Large intestine (tissue), 3 donors: ENCODE data around the gene EPO. TPM values are rescaled to one million over a fixed set of nuclear protein-coding genes. Genes with fewer than 3 reads are reported as not detected.
"Not testable (repeated sequence)": the region's sequence is repeated elsewhere in the genome, so short reads cannot be mapped to it uniquely, and the experiment has no call there.

Source experiments
- DNase-seq, 2 donors: peaks; one replicate each; pipeline versions ENCODE4 v3.0.0 to v3.0.0-alpha.2; 2013
- H3K27ac ChIP-seq: one replicate; pipeline ENCODE4 v1.5.1; 2013; ENCODE audit warnings: low read length
- H3K27me3 ChIP-seq: 2 replicates; pipeline ENCODE4 v1.6.1; 2013; ENCODE audit warnings: low read length; ENCODE audit not compliant: control insufficient read depth, insufficient read depth
- H3K36me3 ChIP-seq: 2 replicates; pipeline ENCODE4 v1.6.1; 2013; ENCODE audit warnings: low read length; ENCODE audit not compliant: control insufficient read depth, insufficient read depth
- H3K4me1 ChIP-seq: one replicate; pipeline ENCODE4 v1.6.1; 2013; ENCODE audit warnings: low read length; ENCODE audit not compliant: control insufficient read depth, insufficient read depth
- H3K4me3 ChIP-seq: one replicate; pipeline ENCODE4 v1.5.1; 2013; ENCODE audit warnings: low read length
- H3K9me3 ChIP-seq: one replicate; pipeline ENCODE4 v1.6.1; 2013; ENCODE audit warnings: mild to moderate bottlenecking, low read depth, low read length, moderate library complexity; ENCODE audit not compliant: control insufficient read depth
- WGBS: methylation state at CpG from one replicate; pipeline ENCODE4 v1.1.5; 2013; ENCODE audit warnings: low lambda C conversion rate; ENCODE audit not compliant: insufficient coverage; 5-methylcytosine and 5-hydroxymethylcytosine counted together
- polyA plus RNA-seq: library from polyadenylated mRNA; unstranded; fragments of 120-200 nt; gene quantifications from one replicate; pipeline ENCODE4 v1.2.1, GENCODE V29; 2013

The EPO gene
- polyA plus RNA-seq, 1 donor = 0.19 TPM

DNA sequence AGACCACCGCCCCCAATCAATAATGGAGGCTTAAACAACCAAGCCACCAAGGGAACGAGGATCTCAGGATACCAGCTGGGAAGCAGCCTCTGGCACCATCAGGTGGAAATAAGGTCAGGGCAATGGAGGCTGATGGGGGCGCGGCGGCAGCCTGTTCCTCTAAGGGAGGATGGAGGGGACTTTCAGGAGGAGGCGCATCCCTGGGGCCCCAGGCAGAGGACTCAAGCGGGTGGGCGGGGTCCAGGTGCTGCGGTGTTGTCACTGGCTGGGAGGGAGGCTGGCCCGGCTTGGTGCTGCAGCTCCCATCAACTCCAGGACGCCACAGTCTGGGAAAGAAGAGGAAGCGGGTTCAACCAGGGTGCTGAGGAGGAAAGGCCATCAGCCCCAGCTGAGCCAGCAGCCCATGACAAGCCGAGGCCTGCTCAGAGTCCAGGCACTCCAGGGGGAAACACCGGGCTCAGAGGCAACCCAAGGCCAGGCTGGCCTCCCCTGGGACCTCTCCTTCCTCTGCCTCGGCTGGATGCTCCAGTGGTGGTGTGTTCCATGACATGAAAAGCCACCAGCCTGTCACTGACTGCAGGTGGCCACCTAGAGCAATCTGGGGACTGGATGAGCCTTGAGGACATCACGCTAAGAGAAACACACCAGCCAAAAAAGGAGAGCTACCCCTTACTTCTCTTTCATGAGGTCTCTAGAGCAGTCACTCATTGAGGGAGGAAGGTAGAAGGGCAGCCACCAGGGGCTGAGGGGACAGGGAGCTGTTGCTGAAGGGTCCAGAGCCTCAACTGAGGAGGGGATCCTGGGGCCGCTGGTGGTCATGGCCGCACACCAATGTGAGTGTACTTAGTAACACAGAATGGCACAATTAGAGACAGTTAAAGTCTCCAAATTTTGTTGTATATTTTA is 30.8 kb upstream of the EPO start:
- Histone ChIP-seq H3K27me3 (no peaks in the 10 kb centered on the region), H3K4me3 (no peak overlapping the region), H3K9me3 (no peaks in the 10 kb centered on the region), H3K27ac (no peak overlapping the region), H3K36me3 (peaks cover 59% of the 10 kb centered on the region), H3K4me1 (peaks cover 22% of the 10 kb centered on the region)
- DNase-seq = no peak
- WGBS = no CpG with 5 or more reads among the region's 18 CpGs

DNA sequence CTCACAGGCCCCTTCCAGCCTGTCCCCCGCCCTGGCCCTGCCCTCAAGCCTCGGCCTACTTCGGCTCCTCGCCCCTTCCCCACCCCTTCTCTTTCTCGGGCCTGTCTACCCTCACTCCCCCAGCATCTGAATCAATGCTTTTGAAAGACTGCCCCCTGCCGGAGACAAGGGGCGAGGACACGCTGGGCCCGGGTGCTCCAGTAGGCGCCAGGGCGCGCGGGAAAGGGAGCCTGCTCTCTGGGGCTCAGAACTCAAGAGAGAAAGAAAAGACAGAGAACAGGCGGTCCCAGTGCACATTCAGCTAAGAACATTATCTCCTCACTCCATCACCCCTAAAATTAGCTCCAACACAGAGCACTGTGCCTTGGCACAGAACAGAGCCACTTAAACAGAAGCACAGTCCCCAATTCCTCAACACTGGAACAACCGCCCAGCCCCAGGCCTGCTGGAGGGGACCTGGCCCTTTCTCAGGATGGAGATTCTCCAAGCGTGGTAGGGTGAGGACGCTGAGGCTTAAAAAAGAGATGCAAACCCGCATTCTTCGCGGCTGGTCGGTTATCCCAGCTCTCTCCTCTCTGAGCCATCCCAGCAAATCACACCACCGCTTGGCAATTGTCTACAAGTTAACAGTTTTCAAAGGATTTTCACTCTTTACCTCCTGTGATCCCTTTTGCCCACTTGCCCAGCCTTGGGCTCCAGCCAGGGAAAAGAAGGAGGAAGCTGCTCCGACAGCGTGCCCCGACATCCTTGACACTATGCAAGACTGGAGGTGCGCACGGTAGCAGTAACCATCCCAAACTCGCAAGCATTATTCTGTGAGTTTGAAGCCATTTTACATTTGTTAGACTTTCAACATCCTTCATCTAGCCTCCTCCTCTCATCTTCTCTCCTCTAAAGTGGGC is 28.3 kb upstream of the EPO start:
- peaks cover 34% of the 10 kb centered on the region for H3K36me3 ChIP-seq
- H3K27me3 ChIP-seq = no peaks in the 10 kb centered on the region
- WGBS = no CpG with 5 or more reads among the region's 28 CpGs
- DNase-seq = peak; percentile 67 to 68
- peak overlapping the region; percentile 88 for H3K4me3 ChIP-seq
- H3K4me1 ChIP-seq = peaks cover 22% of the 10 kb centered on the region
- no peak overlapping the region for H3K27ac ChIP-seq
- no peaks in the 10 kb centered on the region for H3K9me3 ChIP-seq

DNA sequence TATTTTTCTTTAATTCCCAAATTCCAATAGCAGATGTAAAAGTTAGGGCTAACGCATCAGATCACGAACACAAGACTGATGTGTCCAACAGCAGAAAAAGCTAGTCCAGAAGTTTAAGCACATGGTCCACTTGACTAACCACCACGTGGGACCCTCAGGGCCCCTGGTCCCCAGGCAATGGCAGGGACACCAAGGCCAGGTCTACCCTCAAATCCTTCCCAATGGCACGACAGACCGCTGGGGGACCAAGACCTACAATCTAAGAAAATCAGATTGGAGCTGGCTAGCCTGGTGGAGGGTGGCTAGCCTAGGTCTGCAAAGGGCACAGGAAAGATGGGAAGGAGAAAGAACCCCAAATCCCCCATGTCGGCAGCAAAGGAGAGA is 27.7 kb upstream of the EPO start:
- WGBS = no CpG with 5 or more reads among the region's 6 CpGs

DNA sequence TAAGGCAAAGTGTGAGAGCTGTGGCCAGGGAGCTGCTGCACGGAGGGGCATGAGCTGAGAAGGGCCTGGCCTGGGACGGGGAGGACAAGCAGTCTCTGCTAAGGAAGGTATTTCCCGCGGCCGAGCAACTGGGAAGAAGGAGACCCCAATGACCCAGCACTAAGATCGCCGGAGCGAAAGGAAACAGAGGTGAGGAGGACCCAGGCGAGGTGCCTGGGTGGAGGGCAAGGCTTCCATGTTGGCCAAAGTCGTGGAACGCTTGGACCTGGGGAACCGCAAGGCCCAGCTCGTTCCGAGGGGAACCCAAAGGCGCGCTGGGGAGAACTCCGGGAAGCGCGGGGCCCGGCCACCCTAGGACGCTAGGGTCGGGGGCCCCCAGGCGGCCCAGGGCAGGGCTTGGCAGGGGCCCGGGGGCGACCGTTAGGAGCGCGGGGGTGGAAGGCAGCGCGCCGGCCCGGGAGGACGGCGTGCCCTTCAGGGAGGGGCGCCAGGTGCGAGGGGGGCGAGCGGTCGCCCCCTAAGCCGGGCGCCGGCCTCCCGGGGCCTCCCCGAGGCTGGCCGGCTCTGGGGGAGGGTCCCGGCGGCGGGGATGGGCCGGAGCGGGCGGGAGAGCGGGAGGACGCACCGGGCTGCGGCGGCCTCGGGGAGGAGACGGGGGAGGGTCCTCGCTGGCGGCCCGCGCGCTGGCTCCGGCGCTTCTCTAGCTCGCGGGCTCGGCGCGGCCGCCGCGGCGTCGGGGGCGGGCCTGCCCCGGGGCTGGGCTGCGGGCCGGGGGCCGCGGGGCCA is 26.8 kb upstream of the EPO start:
- Histone ChIP-seq H3K36me3 (peaks cover 19% of the 10 kb centered on the region), H3K4me3 (peak overlapping the region; percentile 88), H3K9me3 (no peaks in the 10 kb centered on the region), H3K4me1 (peaks cover 22% of the 10 kb centered on the region), H3K27ac (peak overlapping the region; percentile 48), H3K27me3 (no peaks in the 10 kb centered on the region)
- DNase-seq = peak in 1 of 2 donors; percentile 38
- 0% methylated on average over 1 of the region's 81 CpGs for WGBS

More for the DNA sequence above, 27.7 kb upstream of the EPO start:
- peak overlapping the region; percentile 88 for H3K4me3 ChIP-seq
- no peak for DNase-seq
- peaks cover 22% of the 10 kb centered on the region for H3K4me1 ChIP-seq
- no peaks in the 10 kb centered on the region for H3K27me3 ChIP-seq
- H3K9me3 ChIP-seq = no peaks in the 10 kb centered on the region
- peaks cover 28% of the 10 kb centered on the region for H3K36me3 ChIP-seq
- H3K27ac ChIP-seq = no peak overlapping the region

DNA sequence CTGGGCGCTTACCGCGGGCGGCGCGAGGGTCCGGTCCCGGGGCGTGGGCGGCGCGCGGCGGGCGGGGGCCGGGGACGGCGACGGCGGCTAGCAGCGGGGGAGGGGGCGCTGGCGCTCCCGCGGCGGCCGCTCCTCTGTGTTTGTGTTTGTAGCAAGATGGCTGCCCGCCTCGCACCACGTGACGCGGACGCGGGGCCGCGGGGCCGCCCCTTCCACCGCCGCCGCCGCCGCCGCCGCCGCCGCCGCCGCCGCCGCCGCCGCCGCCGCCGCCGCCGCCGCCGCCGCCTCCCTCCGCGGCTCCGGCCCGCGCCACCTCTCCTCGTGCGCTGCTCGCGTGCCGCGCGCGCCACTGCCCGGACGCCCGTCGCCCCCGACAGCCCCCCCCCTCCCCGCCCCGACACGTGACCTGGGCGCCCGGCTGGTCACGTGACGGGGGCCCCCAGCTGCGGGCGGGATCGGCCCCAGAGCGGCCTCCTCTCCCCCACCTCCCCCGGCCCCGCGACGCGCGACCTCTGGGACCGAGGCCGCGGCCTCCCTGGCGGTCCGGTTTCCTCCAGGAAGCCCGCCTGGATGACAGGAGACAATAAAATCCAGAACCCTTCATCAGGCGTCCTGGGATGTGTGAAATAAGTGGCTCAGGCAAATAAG is 26.0 kb upstream of the EPO start, which contains the start of gene GIGYF1:
GIGYF1 (minus strand) TSS at position 153 of the 648 bp plus-strand sequence. CDS start 6,012 bp downstream, outside the sequence.
- DNase-seq = peak in 1 of 2 donors; percentile 75
- Histone ChIP-seq H3K36me3 (peaks cover 12% of the 10 kb centered on the region), H3K27me3 (no peaks in the 10 kb centered on the region), H3K4me1 (peaks cover 22% of the 10 kb centered on the region), H3K4me3 (peak within 1 kb of the TSS; percentile 88), H3K27ac (peak within 1 kb of the TSS; percentile 48), H3K9me3 (no peaks in the 10 kb centered on the region)
- WGBS = no CpG with 5 or more reads among the region's 102 CpGs

DNA sequence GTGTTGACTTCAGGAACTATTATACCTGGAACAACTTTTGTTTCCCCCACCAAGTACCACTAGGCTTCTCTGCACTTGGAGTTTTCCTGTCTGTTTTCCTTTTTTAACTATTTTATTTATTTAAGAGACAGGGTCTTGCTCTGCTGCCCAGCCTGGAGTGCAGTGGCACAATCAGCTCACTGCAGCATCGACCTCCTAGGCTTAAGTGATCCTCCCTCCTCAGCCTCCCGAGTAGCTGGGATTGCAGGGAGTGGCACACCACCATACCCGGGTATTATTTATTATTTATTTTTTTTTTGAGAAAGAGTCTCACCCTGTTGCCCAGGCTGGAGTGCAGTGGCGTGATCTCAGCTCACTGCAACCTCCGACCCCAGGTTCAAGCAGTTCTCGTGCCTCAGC is 24.1 kb upstream of the EPO start:
- DNase-seq = no peak
- Histone ChIP-seq H3K27me3 (no peaks in the 10 kb centered on the region), H3K27ac (no peak overlapping the region), H3K36me3 (peaks cover 1% of the 10 kb centered on the region), H3K4me1 (peaks cover 17% of the 10 kb centered on the region), H3K4me3 (no peak overlapping the region), H3K9me3 (no peaks in the 10 kb centered on the region)
- no CpG with 5 or more reads among the region's 6 CpGs for WGBS

DNA sequence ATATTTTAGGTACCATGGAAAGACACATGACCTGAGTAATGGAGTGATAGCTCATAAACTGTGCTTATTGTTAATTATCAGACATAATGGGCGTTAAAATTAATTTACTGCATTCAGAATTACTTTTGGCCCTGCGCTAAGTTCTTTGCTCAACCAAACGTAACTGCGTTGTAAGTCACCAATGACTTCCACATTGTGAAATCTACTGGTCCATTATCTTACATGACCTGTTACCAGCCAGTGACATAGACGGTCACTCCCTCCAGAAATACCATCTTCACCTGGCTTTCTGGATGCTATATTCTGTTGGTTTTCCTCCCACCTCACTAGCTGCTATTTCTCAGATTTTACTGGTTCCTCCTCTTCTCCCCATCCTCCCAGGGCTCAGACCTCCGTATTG is 21.2 kb upstream of the EPO start:
- Histone ChIP-seq H3K4me3 (no peak overlapping the region), H3K4me1 (no peaks in the 10 kb centered on the region), H3K9me3 (no peaks in the 10 kb centered on the region), H3K36me3 (no peaks in the 10 kb centered on the region), H3K27me3 (no peaks in the 10 kb centered on the region), H3K27ac (no peak overlapping the region)
- 90% methylated on average over 4 of the region's 6 CpGs for WGBS
- DNase-seq = no peak

DNA sequence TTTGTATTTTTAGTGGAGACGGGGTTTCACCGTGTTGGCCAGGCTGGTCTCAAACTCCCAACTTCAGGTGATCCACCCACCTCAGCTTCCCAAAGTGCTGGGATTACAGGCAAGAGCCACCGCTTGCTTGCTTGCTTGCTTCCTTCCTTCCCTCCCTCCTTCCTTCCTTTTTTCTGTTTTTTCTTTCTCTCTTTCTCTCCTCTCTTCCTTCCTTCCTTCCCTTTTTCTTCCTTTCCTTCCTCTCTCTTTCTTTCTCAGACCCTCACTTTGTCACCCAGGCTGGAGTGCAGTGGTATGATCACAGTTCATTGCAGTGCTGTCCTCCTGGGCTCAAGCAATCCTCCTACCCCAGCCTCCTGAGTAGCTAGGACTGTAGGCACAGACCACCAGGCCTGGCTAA is 19.2 kb upstream of the EPO start:
- not testable (repeated sequence) for H3K4me1 ChIP-seq, H3K4me3 ChIP-seq, H3K27ac ChIP-seq, H3K27me3 ChIP-seq, H3K9me3 ChIP-seq, DNase-seq, H3K36me3 ChIP-seq
- 75% methylated on average over 1 of the region's 3 CpGs for WGBS

DNA sequence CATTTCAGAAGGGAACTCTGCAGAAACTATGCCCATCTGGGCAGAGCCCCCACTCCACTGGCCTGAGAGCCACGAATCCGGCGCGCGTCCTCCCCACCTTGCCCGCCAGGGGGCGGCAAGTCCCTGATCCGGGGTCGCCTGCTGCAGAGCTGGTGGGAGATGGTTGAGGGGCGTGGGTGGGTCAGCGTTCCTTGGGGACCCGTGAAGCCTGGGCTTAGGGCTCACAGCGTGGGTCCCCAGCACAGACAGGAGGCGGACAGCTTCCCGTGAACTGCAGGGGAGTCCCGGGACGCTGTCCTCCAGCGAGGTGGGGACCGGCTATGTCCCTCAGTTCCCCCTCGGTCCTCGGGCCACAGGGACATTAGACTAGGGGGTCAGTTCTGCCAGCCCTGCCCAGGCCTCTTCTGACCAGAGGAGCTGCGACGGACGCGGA is 14.9 kb upstream of the EPO start:
- peak overlapping the region; percentile 96 for H3K27ac ChIP-seq

More for the DNA sequence above, 14.9 kb upstream of the EPO start:
- no peaks in the 10 kb centered on the region for H3K36me3 ChIP-seq
- no CpG with 5 or more reads among the region's 25 CpGs for WGBS
- H3K4me1 ChIP-seq = peaks cover 16% of the 10 kb centered on the region
- DNase-seq = peak in 1 of 2 donors; percentile 65
- no peaks in the 10 kb centered on the region for H3K27me3 ChIP-seq
- H3K9me3 ChIP-seq = no peaks in the 10 kb centered on the region
- peak overlapping the region; percentile 95 for H3K4me3 ChIP-seq
